ENCODE data around the gene NAPB.

The NAPB gene

DNA sequence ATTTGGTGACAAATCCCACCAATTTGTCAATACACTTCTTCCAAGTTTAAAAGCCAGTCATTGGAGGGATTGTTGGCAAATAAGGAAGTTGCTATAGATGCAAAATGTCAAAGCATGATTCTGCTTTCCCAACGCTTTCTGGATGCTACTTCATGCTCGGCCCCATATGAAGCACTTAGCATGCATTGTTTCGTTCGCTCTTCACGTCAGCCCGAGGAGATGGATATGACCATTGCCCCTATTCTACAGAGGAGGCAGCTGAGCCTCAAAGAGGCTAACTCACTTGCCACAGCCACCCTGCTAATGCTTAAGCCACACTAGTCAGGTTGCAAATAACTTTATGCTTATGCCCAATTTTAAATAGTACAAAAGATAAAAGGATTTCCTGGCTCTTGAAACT, 73.5 kb downstream of the NAPB start:
- no peak for DNase-seq (ENCODE audit: low read depth in 2 of 2)

DNA sequence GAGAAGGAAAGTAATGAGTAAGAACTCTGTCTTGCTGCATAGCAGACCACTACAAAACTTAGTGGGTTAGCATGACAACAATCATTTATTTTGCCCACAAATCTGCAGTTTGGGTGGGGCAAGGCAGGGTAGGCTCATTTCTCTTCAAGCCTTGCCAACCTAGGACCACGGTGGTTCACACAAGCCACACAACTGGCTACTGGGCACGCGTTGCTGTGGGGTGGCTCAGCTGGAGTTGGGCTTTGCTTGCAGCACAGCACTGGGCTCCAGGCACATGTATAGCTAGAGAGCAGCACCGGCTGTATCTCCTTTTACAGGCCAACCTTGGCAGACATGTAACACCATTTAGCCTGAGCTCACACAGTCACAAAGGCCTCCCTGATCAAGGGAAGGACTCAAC, 75.3 kb downstream of the NAPB start:
- no peak for DNase-seq (ENCODE audit: low read depth in 2 of 2)

DNA sequence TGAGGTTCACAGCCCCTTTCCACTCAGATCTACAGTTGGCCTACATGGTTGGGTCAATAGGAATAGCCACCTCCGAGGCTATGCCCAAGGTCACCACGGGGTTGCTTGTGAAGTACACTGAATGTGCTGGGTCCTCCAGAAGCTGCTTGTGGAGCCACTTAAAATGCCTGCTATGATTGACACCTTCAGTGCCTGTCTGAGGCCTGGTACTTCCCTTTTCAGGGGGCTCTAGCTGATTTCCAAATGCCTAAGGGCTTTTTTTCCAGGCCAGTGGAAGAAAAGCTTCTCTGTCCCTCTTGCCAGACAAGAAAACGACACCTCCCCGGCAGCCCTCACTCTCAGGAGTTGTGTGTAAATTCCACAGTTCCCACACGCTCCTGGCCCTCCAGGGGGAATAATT, 77.0 kb downstream of the NAPB start:
- DNase-seq (ENCODE audit: low read depth in 2 of 2) = no peak

DNA sequence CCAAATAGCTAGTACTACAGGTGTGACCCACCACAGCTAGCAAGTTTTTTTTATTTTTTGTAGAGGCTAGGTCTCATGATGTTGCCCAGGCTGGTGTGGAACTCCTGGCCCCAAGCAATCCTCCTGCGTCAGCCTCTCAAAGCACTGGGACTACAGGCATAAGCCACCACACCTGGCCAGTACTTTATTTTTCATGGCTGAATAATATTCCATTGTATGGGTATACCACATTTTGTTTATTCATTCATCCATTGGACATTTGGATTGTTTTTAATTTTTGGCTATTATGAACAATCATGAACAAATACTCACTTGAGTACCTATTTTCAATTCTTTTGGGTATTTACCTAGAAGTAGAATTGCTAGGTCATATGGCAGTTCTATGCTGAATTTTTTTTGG, 77.7 kb downstream of the NAPB start:
- DNase-seq (ENCODE audit: low read depth in 2 of 2) = no peak

DNA sequence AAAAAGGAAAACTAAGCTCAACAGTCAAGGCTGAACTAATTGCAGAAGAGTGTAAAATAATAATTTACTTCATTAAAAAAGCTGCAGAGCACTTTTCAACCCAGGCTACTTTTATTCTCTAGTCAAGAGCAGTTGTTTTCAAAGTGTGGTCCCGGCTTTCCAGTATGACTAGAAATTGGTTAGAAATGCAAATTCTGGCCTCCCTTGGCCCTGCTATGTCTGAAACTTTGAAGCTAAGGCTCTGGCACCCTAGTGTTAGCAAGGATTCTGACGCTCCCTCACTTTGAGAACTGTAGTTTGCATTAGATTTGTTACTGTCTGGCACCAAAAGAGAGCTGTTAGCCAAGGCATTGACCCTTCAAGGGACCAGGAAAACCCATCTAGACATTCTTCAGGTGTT, 80.2 kb downstream of the NAPB start:
- DNase-seq (ENCODE audit: low read depth in 2 of 2) = no peak

DNA sequence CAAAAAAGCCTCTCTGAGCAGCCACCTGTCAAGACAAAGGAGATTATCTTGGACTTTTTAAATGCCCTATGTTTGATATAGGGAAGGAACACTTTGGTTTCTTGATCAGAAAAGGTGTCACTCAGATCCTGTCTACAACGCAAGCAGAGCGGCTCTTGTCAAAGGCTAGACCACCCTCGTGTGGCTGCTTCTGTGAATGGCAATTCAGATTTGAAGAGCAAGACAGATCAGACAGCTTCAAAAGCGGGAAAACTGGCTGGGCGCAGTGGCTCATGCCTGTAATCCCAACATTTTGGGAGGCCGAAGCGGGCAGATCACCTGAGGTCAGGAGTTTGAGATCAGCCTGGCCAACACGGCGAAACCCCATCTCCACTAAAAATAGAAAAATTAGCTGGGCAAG, 80.8 kb downstream of the NAPB start:
- DNase-seq (ENCODE audit: low read depth in 2 of 2) = no peak

DNA sequence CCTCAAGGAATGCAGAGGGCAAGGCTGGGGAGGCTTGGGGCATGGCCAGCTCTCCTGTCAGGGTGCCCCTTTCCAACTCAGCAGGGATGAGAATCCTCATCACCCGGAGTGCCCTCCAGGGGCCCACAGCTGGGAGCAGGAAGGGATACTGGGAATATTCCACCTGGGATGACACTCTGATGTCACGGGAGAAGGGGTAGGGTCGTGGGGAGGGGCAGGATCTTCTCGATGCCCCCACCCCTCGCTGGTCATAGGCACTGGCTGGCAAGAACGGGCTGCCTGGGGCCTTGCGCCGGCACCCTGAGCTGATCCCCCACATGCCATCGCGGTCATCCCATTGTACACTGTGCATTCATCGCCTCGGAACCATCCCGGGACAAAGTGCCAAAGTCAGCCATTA, 81.3 kb downstream of the NAPB start:
- DNase-seq (ENCODE audit: low read depth in 2 of 2) = no peak

DNA sequence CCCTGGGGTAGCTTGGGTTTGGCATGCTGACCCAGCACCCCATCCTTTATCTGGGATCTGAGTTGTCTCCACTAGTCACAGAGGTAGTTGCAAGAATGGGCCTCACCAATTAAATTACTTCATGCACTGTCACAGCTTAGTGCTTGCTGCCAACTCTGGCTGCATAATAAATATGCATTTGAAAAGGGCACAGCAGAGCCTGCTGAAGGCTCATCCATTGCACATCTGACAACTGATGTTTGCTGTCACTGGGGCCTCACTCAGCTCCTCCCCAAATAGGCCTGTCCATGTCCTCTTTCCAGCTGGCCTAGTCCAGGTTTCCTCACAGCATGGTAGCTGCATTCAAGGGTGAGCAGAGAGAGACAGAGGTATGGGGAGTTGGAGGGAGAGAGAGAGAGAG, 84.0 kb downstream of the NAPB start:
- no peak for DNase-seq (ENCODE audit: low read depth in 2 of 2)

DNA sequence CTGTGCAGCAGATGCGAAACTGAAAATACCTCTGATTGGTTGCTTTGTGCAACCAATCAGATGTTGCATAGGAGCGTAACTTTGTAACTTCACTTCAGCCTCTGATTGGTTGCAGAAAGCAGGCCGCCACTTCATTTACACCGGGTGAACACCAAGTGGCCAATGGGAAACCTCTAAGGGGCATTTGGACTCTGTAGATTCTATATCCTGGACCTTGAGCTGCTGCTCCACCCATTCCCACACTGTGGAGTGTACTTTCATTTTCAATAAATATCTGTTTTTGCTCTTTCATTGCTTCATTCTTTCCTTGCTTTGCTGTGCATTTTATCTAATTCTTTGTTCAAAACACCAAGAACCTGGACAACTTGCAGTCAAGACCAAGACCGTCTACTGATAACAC, 84.8 kb downstream of the NAPB start:
- no peak for DNase-seq (ENCODE audit: low read depth in 2 of 2)

DNA sequence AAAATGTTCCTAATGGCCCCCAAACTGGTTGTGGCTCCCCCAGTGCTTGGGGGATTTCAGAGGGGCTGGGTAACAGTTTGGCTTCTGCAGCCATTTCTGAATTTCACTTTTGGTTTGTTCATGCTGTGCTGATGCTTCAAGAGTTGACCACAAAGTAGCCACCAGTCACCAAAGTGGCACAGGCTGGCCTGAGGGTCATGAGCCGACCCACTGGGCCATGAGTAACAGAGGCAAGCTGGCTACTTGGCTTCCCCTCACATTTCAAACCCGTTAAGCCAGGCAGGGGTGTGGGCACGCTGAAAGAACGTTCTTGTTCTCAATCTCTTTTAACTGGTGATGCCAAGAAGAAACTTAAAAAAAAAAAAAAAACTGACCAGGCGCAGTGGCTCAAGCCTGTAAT, 85.8 kb downstream of the NAPB start:
- no peak for DNase-seq (ENCODE audit: low read depth in 2 of 2)

DNA sequence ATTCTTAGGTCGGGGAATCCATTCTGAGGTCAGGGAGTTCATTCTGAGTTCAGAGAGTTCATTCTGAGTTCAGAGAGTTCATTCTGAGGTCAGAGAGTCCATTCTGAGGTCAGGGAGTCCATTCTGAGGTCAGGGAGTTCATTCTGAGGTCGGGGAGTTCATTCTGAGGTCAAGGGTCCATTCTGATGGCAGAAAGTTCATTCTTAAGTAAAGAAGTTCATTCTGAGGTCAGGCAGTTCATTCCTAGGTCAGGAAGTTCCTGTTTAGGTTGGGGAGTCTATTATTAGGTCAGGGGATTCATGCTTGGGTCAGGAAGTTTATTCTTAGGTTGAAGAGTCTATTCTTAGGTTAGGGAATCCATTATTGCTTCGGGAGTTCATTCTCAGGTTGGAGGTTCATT, 87.2 kb downstream of the NAPB start:
- no peak for DNase-seq (ENCODE audit: low read depth in 2 of 2)

DNA sequence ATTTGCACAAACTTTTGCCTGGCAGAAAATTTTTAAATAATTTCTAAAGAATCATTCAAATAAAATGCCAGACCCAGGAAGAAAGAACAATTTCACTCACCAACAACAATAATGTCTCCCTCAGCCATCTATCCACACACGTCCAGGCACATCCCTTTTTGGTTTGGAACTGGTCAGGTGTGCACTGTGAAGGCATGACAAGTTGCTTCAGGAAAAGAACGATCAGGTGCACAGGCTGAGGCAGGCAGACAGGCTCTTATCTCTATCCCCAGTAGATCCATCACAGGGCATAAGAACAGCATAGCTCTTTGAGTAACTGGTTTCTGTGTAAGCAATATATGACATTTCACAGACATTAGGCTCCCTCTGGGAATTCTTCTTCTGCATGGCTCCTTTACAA, 88.8 kb downstream of the NAPB start:
- DNase-seq (ENCODE audit: low read depth in 2 of 2) = no peak

DNA sequence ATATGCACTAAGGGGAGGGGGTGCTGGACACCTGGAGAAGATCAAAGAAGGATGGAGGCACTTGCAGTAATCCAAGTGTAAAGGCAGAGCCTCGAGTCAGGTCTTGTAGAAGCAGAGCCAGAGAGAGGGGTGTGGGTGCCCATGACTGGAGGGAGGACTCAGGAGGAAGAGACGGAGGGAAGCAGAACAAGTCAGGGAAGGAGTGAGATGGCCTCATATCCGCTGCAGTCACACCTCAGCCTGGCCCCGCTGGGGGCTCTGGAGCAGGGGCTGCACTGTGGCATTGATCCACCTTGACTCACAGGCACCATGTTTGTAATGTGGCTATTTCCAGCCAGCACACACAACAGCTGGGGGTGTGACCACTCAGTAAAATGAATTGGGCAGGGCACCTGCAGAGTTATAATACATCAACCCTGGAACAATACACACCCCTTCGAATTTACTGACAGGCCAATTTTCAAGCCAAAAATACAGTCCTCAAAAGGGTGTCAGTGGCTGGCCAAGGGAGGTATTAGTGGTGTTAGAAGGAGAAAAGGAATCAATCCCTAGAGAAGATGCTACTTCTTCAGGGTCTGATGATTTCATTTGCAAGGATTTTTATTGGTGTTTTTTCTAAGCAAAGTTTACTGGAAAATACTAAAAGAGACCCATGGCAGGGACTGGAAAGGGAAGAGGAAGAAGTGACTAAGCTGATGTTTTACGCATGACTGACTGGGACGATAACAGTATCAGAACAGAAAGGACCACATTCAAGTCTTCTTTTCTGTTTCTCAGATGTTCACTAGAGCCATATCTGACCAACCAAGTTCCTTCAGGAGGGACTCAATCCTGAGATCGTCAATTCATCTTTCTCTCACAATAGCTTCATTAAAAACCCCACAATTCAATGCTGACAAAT, 89.6 kb downstream of the NAPB start:
- no peak for DNase-seq (ENCODE audit: low read depth in 2 of 2)

DNA sequence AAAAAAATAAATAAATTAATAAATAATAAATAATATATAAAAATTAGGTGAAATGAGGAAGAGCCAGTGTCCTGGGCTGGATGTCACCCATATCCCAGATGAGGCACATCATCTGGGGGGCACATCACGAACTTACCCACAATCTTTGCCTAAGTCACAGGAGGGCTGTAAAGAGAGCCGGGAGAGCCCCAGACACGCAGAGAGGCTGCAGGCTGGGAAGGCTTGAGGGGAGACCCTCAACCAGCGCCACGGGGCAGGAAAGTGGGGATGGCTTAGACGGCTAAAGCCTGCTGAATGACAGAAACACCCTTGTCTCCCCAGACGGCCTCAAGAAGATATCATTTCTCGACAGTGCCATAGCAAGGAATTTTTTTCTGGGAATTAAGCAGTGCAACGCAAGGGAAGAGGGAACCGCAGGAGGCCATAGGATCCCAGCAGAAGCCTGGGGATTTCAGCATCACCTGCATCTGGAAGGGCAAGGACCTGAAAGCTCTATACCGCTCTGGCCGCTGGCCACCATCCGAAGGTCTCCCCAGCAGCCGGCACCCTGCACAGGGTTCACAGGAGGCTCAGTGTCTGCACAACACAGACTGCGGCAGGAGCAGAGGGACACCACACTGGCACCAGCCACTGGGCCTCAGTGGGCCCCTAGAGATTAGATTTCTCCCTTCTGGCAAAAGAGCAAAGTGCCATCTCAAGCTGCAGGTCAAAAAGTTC, 93.5 kb downstream of the NAPB start:
- no peak for DNase-seq (ENCODE audit: low read depth in 2 of 2)

DNA sequence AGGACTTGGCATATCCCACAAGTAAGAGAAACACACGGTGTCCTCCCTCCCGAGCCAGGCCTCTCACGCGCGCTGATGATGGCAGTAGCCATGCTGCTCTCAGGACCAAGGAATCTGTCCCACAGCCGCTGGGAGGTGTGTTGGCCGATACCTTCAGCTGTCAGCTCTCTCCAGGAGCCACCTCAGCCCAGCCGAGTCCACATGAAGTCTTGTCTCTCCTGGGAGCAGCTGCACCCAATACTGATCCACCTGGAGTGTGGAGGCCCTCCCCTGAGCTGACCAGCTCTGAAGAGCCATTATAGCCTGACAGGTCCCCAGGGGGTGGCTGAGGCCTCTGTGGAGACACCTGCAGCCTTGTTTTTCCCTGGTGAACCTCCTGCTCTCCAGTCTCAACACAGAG, 94.5 kb downstream of the NAPB start:
- no peak for DNase-seq (ENCODE audit: low read depth in 2 of 2)

DNA sequence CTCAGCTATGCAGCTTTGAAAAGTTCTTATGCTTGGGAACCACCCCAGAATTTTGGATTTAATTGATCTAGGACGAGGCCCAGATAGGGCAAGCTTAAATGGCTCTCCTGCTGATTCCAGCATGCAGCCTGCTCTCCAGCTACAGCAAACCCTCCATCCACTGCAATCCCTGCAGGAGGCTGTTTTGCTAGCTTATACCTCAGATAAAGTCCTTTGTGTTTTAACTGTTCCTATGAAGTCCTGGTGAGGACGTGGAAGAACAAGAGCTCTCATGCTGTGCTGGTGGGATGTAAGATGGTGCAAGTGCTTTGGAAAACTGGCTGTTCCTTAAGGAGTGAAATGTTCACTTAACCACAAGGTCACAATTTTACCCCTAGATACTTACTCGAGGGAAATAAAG, 96.2 kb downstream of the NAPB start:
- DNase-seq (ENCODE audit: low read depth in 2 of 2) = no peak

Measured in stimulated activated CD8-positive, alpha-beta memory T cell treated with anti-CD3 and anti-CD28 coated beads, Interleukin-2, amount 100 ng/mL, for 1 hour (primary cell).